Suprapubic skin (tissue), 4 donors: Measurements from ENCODE around the gene APCDD1.

ENCODE experiments used
- POLR2A ChIP-seq, 2 donors: fragments of 450-650 bp; IDR thresholded peaks; one replicate each; pipeline ENCODE4 v1.6.1; 2017; ENCODE audit warnings: antibody characterized with exemption in 2 of 2, mild to moderate bottlenecking in 2 of 2, moderate library complexity in 2 of 2
- POLR2AphosphoS5 ChIP-seq, 3 donors: sonication (generic); formaldehyde crosslinking; IDR thresholded peaks; one replicate each; pipeline ENCODE4 v1.6.1; 2017; ENCODE audit warnings: antibody characterized with exemption in 3 of 3

- TF ChIP-seq POLR2AphosphoS5 (IDR thresholded peaks at IDR 0.05) (no peak), POLR2A (IDR thresholded peaks at IDR 0.05) (no peak)
These were observed 61.6 kb downstream of the APCDD1 start for GRCh38 chr18:10516078-10516477.
